ENCODE data around the gene DDB1.

Gene DDB1

DNA sequence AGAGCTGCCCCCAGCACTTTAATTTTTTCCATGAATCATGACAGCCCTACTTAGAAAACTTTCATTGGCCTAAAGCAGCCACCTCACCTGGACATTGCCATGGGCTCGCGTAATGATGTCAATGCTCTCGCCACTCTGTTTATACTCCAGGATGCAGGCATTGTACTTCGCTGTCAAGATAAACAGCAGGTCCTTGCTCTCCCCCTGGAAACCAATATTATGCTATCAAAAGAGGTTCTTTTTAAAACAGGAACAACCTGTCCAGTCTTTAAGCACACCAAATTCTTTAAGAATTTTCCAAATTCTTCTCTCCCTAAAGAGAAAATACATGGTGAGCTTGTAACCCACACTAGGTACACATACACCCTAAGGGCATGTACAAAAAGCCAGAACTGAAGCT is 3.0 kb downstream of the DDB1 start:
- H3K4me3 ChIP-seq (replicated peaks; ENCODE audit: low read depth, low read length) = no peak overlapping the region
- DNase-seq (ENCODE audit: extremely low read depth, low read depth) = no peak
- no peak for TF ChIP-seq CTCF (IDR thresholded peaks at IDR 0.05; ENCODE audit: low read depth, low read length, missing control alignments)

GRCh38 chr11:61328351-61328750 is 4.6 kb downstream of the DDB1 start:
- H3K4me3 ChIP-seq (replicated peaks; ENCODE audit: low read depth, low read length) = no peak overlapping the region
- DNase-seq (ENCODE audit: extremely low read depth, low read depth) = no peak
- TF ChIP-seq CTCF (IDR thresholded peaks at IDR 0.05; ENCODE audit: low read depth, low read length, missing control alignments) = no peak

DNA sequence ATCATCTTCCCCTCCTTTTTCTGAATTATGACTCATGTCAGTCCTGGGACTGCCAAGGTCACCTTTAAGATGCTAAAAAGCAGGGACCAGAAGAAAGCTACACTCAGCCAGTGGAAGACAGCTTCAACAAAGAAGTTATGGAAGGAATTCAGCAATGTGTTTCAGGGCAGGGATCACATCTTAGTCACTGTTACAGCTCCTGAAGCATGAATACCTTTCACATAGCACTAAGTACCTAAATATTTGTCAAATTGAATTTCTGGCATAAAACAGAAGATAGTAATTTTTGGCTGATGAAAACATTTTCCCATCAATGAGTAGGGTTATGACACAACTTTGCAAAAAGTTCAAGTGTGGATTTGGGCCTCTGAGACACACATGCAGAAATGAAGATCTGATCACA is 5.2 kb downstream of the DDB1 start:
- no peak overlapping the region for H3K4me3 ChIP-seq (replicated peaks; ENCODE audit: low read depth, low read length)
- no peak for DNase-seq (ENCODE audit: extremely low read depth, low read depth)
- no peak for TF ChIP-seq CTCF (IDR thresholded peaks at IDR 0.05; ENCODE audit: low read depth, low read length, missing control alignments)

DNA sequence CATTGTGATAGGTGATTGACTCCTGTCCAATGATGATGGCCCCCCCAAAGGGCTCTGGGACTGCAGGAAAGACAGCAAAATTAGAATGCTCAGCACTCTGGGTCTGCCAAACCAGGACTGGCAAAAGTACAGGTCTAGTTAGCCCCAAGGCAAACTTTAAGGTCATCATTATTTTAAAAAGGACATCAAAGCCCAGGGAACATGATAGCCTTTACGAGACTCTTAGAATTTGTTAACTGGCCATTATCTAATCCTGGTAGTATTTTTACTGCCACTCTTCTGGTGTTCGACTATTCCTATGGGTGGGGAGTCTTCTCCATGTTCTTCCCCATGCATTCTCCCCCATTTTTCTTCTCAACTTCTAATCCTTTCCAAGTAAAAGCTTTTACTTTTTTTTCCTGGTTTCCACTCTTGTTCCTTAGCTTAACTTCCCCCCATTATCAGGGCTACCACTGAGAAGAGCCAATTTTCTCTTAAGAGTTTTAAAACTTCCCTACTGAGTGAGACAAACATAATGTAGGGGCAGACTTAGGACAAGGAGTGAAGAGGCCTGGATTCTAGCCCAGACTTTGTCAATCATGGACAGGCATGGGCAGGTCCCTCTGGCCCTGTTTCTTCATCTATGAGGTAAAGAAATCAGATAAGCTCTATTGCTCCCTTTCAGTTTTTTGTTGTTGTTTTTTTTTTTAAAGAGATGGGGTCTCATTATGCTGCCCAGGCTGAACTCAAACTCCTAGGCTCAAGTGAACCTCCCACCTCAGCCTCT is 7.1 kb downstream of the DDB1 start:
- H3K4me3 ChIP-seq (replicated peaks; ENCODE audit: low read depth, low read length) = no peak overlapping the region
- TF ChIP-seq CTCF (IDR thresholded peaks at IDR 0.05; ENCODE audit: low read depth, low read length, missing control alignments) = no peak
- DNase-seq (ENCODE audit: extremely low read depth, low read depth) = no peak

DNA sequence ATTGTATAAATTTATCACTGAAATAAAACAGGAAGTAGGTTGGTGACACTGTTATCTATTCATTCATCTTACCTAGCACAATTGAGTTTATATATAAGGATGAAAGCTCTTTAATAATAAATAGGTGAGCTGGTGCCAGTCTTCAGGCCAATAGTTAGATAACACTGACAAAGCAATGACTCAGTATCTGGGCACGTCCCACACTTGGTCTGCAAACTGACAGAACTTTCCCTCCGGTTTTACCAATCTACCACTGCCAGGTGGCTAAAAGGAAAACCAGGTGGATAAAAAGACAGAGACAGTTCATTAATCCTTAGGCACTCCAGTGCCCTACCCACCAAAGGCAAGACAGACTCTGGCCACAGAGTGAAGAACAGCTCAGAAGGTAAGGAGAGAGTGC is 17.6 kb downstream of the DDB1 start:
- DNase-seq (ENCODE audit: extremely low read depth, low read depth) = no peak
- no peak overlapping the region for H3K4me3 ChIP-seq (replicated peaks; ENCODE audit: low read depth, low read length)

DNA sequence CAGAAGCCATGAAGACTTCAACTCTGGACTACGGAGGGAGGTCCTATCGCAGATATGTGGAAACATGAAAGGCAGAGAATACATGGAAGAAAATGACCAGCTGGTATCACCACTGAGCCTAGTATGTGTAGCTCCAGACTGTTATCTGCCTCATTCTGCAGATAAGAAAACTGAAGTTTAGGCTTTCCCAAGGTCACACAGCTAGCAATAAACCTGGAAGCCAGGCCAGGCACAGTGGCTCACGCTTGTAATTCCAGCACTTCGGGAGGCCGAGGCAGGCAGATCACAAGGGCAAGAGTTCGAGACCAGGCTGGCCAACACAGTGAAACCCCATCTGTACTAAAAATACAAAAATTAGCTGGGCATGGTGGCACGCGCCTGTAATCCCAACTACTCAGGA is 22.2 kb downstream of the DDB1 start:
- TF ChIP-seq CTCF (IDR thresholded peaks at IDR 0.05; ENCODE audit: low read depth, low read length, missing control alignments) = no peak
- H3K4me3 ChIP-seq (replicated peaks; ENCODE audit: low read depth, low read length) = no peak overlapping the region
- no peak for DNase-seq (ENCODE audit: extremely low read depth, low read depth)

More for the DNA sequence above, 17.6 kb downstream of the DDB1 start:
- TF ChIP-seq CTCF (IDR thresholded peaks at IDR 0.05; ENCODE audit: low read depth, low read length, missing control alignments) = no peak

- TF ChIP-seq CTCF (IDR thresholded peaks at IDR 0.05; ENCODE audit: low read depth, low read length, missing control alignments) = no peak
- no peak overlapping the region for H3K4me3 ChIP-seq (replicated peaks; ENCODE audit: low read depth, low read length)
- DNase-seq (ENCODE audit: extremely low read depth, low read depth) = no peak
Measured at GRCh38 chr11:61309739-61310138, 23.2 kb downstream of the DDB1 start.

Data from HFF-Myc (cell line).